WTC11 (cell line): ENCODE results near the gene INKA2. TPM values are rescaled to one million over a fixed set of nuclear protein-coding genes. Genes with fewer than 3 reads are reported as not detected.

Experiments used
- total RNA-seq: library from RNA; stranded (reverse); gene quantifications from 3 replicates; pipeline ENCODE4 v1.2.3, GENCODE V29; 2021

The INKA2 gene
- total RNA-seq, 1 experiment from 2014 or later: 20.1 TPM

Other genes with a start within 250 kb of the INKA2 start
- 0.15 to 0.25 TPM in 2 of 3 replicates, not detected in the other for gene ADORA3, start 235.8 kb downstream of the INKA2 start, total RNA-seq
- not detected in 3 replicates for gene TMIGD3, start 235.8 kb downstream of the INKA2 start, total RNA-seq
- 25.4 to 28.3 TPM (median 27.4 TPM) in 3 replicates for gene RAP1A, start 119.6 kb downstream of the INKA2 start, total RNA-seq
- 15.0 to 19.3 TPM (median 17.9 TPM) in 3 replicates for gene DDX20, start 16.5 kb upstream of the INKA2 start, total RNA-seq